VCaP (cell line): ENCODE measurements around the gene KCNJ5.

ENCODE experiments used
- H3K27ac ChIP-seq: fragments of 450-650 bp; 2 replicates; pipeline ENCODE4 v1.5.1; 2017
- CTCF ChIP-seq: fragments of 450-650 bp; conservative IDR thresholded peaks from 2 replicates; pipeline ENCODE4 v1.5.1; 2017; ENCODE audit warnings: mild to moderate bottlenecking, moderate library complexity

The KCNJ5 gene

GRCh38 chr11:128890216-128890542 is 977 bp upstream of the KCNJ5 start:
- no peak for TF ChIP-seq CTCF
- H3K27ac ChIP-seq = peak overlapping the region; percentile 48; the same call in 1 of the 2 replicates

- TF ChIP-seq CTCF = no peak
- H3K27ac ChIP-seq = peak overlapping the region; percentile 48; the same call in 1 of the 2 replicates
Measured at GRCh38 chr11:128891913-128892398, 800 bp downstream of the KCNJ5 start.

- H3K27ac ChIP-seq = peak overlapping the region; percentile 54; the same call in 1 of the 2 replicates
- TF ChIP-seq CTCF = no peak
Measured at GRCh38 chr11:128892866-128893565, 1.9 kb downstream of the KCNJ5 start.

- H3K27ac ChIP-seq = peak overlapping the region; percentile 54
- TF ChIP-seq CTCF = no peak
Measured at GRCh38 chr11:128893578-128894285, 2.6 kb downstream of the KCNJ5 start.

GRCh38 chr11:128894286-128894681 is 3.1 kb downstream of the KCNJ5 start:
- H3K27ac ChIP-seq = peak overlapping the region; percentile 54
- TF ChIP-seq CTCF = no peak

- TF ChIP-seq CTCF = no peak
- H3K27ac ChIP-seq = peak overlapping the region; percentile 54
Measured at GRCh38 chr11:128894685-128895084, 3.5 kb downstream of the KCNJ5 start.

- TF ChIP-seq CTCF = no peak
- H3K27ac ChIP-seq = peak overlapping the region; percentile 54
Measured at GRCh38 chr11:128895526-128895925, 4.4 kb downstream of the KCNJ5 start.
